ENCODE measurements around the gene GATAD1. TPM values are rescaled to one million over a fixed set of nuclear protein-coding genes. Genes with fewer than 3 reads are reported as not detected.

GATAD1 gene
- total RNA-seq, 1 donor from 2014 or later: 53.6 TPM

- Mint-ChIP-seq H3K9me3 (no peaks in the 10 kb centered on the region), H3K36me3 (peaks cover 29% of the 10 kb centered on the region), H3K27ac (no peak overlapping the region), H3K4me3 (no peak overlapping the region), H3K4me1 (no peaks in the 10 kb centered on the region), H3K27me3 (ENCODE audit: low read depth) (no peaks in the 10 kb centered on the region)
- DNase-seq (ENCODE audit: low spot score in 2 of 2, unreplicated experiment in 2 of 2): no peak
- no peak for TF ChIP-seq CTCF (IDR thresholded peaks at IDR 0.05; ENCODE audit: unreplicated experiment)
Measured at GRCh38 chr7:92508946-92509345, 61.7 kb downstream of the GATAD1 start.

Other genes with a start within 250 kb of the GATAD1 start
- 49.9 to 58.9 TPM (median 54.3 TPM) in 3 replicates for gene KRIT1, start 201.6 kb upstream of the GATAD1 start, total RNA-seq
- 63.9 to 66.9 TPM (median 66.6 TPM) in 3 replicates for gene ANKIB1, start 201.5 kb upstream of the GATAD1 start, total RNA-seq
- gene ERVW-1, start 30.5 kb downstream of the GATAD1 start, total RNA-seq: 0.16 to 0.24 TPM in 2 of 3 replicates, not detected in the other
- gene PEX1, start 81.0 kb downstream of the GATAD1 start, total RNA-seq: 22.8 to 23.6 TPM (median 22.9 TPM) in 3 replicates
- gene RBM48, start 81.3 kb downstream of the GATAD1 start, total RNA-seq: 13.4 to 15.0 TPM (median 14.3 TPM) in 3 replicates
- gene FAM133B, start 142.9 kb downstream of the GATAD1 start, total RNA-seq: 37.2 to 42.9 TPM (median 38.3 TPM) in 3 replicates